Neutrophil (primary cell): ENCODE results near the gene IRF4.

Experiments used
- H3K27ac ChIP-seq: fragments of 200-600 bp; sonication (generic); 2 replicates; pipeline ENCODE4 v1.5.1; 2016; ENCODE audit warnings: mild to moderate bottlenecking, moderate library complexity
- H3K27me3 ChIP-seq: fragments of 200-600 bp; sonication (generic); 2 replicates; pipeline ENCODE4 v1.6.0; 2016; ENCODE audit warnings: mild to moderate bottlenecking
- H3K36me3 ChIP-seq: fragments of 200-600 bp; sonication (generic); 2 replicates; pipeline ENCODE4 v1.5.1; 2017
- H3K4me1 ChIP-seq, 2 experiments: fragments of 200-600 bp in 1 of 2; sonication (generic) in 1 of 2; 1 replicate in 1 of 2; 2 replicates in 1 of 2; pipeline versions ENCODE4 v1.5.1 to v1.6.1; 2013 to 2016; ENCODE audit warnings: low read depth in 1 of 2, low read length in 1 of 2, mild to moderate bottlenecking in 1 of 2, moderate library complexity in 1 of 2; ENCODE audit not compliant: control insufficient read depth in 1 of 2, insufficient read depth in 1 of 2
- H3K4me3 ChIP-seq, 2 experiments: fragments of 200-600 bp in 1 of 2; sonication (generic) in 1 of 2; 1 replicate in 1 of 2; 2 replicates in 1 of 2; pipeline ENCODE4 v1.5.1; 2013 to 2016; ENCODE audit warnings: low read depth in 1 of 2, low read length in 1 of 2, mild to moderate bottlenecking in 1 of 2, moderate library complexity in 1 of 2
- H3K9me3 ChIP-seq: fragments of 200-600 bp; sonication (generic); 2 replicates; pipeline ENCODE4 v1.5.1; 2016
- CTCF ChIP-seq: fragments of 200-600 bp; sonication (generic); IDR thresholded peaks from 2 replicates; pipeline ENCODE4 v1.5.1; 2016; ENCODE audit warnings: antibody characterized with exemption

The IRF4 gene

DNA sequence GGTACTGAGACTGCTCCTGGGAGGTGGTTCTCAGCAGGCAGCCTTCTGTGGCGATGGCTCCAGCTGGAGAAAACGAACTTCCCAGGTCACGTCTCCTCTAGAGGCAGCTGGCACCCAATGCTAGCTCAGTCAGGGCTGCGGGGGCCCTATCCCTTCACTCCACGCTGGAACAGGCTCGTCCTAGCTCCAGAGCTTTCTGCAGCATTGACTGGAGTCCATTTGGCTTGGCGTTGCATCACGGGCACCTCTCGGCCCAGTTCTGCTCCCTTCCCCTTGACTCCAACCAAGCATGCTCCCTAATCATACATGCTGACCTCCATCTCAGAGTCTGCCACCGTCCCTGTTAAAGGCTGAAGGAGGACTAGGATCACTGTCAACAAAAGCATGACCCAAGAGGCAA is 5.9 kb upstream of the IRF4 start:
- Histone ChIP-seq H3K4me3 (no peak overlapping the region), H3K9me3 (no peaks in the 10 kb centered on the region), H3K4me1 (no peaks in the 10 kb centered on the region), H3K27ac (no peak overlapping the region), H3K36me3 (no peaks in the 10 kb centered on the region), H3K27me3 (peaks cover 76% of the 10 kb centered on the region)
- TF ChIP-seq CTCF: no peak

GRCh38 chr6:386688-387266 is 4.8 kb upstream of the IRF4 start:
- Histone ChIP-seq H3K27ac (no peak overlapping the region), H3K27me3 (peaks cover 82% of the 10 kb centered on the region), H3K4me3 (no peak overlapping the region), H3K36me3 (no peaks in the 10 kb centered on the region), H3K9me3 (no peaks in the 10 kb centered on the region), H3K4me1 (peaks cover 5 to 8% of the 10 kb centered on the region in 2 experiments)
- TF ChIP-seq CTCF: no peak

GRCh38 chr6:387293-387741 is 4.2 kb upstream of the IRF4 start:
- Histone ChIP-seq H3K36me3 (no peaks in the 10 kb centered on the region), H3K4me3 (no peak overlapping the region), H3K27me3 (peaks cover 88% of the 10 kb centered on the region), H3K4me1 (peaks cover 10 to 14% of the 10 kb centered on the region in 2 experiments), H3K9me3 (no peaks in the 10 kb centered on the region), H3K27ac (no peak overlapping the region)
- TF ChIP-seq CTCF: no peak

GRCh38 chr6:388202-388903 is 3.2 kb upstream of the IRF4 start:
- Histone ChIP-seq H3K4me1 (peaks cover 17 to 24% of the 10 kb centered on the region in 2 experiments), H3K27ac (no peak overlapping the region), H3K27me3 (peaks cover 98% of the 10 kb centered on the region), H3K4me3 (no peak overlapping the region), H3K9me3 (no peaks in the 10 kb centered on the region), H3K36me3 (no peaks in the 10 kb centered on the region)
- no peak for TF ChIP-seq CTCF

GRCh38 chr6:389143-389542 is 2.4 kb upstream of the IRF4 start:
- no peaks in the 10 kb centered on the region for H3K9me3 ChIP-seq
- peaks cover 99% of the 10 kb centered on the region for H3K27me3 ChIP-seq
- peaks cover 24 to 27% of the 10 kb centered on the region in 2 experiments for H3K4me1 ChIP-seq
- H3K27ac ChIP-seq: no peak overlapping the region
- H3K4me3 ChIP-seq: no peak overlapping the region
- no peaks in the 10 kb centered on the region for H3K36me3 ChIP-seq
- no peak for TF ChIP-seq CTCF
